Measurements from ENCODE around the gene PSME2. TPM values are rescaled to one million over a fixed set of nuclear protein-coding genes. Genes with fewer than 3 reads are reported as not detected.

PSME2 gene
- total and polyA plus RNA-seq, 2 experiments from 2014 or later: 54.0 to 259 TPM

DNA sequence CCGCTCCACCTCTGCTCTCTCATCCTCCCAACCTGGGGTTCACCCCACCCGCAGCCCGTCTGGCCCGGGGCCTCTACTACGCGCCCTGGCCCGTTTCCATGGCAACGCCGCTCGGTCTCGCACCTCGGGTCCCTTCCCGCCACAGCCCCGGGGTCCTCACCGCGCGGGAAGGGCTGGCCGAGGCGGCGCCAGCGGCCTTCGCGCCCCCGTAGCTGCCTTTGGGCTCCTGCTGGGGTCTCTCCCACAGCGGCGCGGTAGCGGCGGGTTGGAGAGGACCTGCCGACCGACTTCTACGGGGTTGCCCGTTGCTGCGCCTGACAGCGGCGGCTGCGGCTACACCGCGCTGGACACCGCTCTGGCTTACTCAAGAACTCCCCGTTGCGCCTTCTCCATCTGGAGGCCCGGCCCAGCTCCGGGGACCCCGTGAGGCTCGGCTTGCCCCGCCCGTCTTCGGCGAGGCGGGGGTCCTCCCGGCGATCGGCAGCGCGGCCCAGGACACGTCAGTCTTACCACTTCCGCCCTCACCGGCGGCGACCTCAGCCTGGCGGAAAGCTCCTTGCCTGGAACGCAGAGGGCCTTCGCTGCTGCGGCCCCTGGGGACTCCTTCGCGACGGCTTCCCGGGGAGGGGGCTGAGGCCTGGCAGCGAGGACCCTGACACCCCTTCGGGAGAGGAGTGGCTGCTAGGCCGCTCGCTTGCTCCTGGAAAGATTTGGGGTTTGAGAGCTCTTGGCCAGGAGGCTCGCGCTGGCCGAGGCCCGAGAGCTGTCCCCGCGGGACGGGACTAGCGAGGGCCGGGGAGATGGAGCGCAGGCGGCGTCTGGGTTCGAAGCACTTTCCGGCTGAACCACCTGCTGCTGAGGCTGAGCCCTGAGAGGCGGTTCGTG lies 49.0 kb upstream of the PSME2 start, which contains the start of gene TM9SF1:
Gene TM9SF1 (minus strand): TSS at position 256 of the 885 bp plus-strand sequence. CDS start 422 bp downstream, outside the sequence.
- peak within 1 kb of the TSS; percentile 81 for H3K27ac Mint-ChIP-seq
- Histone ChIP-seq H3K9me2 (ENCODE audit: insufficient read depth) (no peaks in the 10 kb centered on the region), H3K4me2 (peak within 1 kb of the TSS; percentile 90), H3K36me3 (ENCODE audit: insufficient read depth) (no peaks in the 10 kb centered on the region), H3F3A (replicated peaks; ENCODE audit: low read depth) (peaks cover 18% of the 10 kb centered on the region), H3K4me1 (ENCODE audit: insufficient read depth) (peaks cover 6% of the 10 kb centered on the region; the same call in 1 of the 2 replicates), H3K27me3 (ENCODE audit: insufficient read depth) (no peaks in the 10 kb centered on the region), H3K79me2 (replicated peaks; ENCODE audit: insufficient read depth) (0 out of 2 replicates have a peak, but pooled peaks cover 6% of the 10 kb centered on the region), H4K20me1 (replicated peaks; ENCODE audit: insufficient read depth) (no peaks in the 10 kb centered on the region; the same call in 1 of the 2 replicates), H2AFZ (peak within 1 kb of the TSS; percentile 90), H3K4me3 (peak within 1 kb of the TSS; percentile 95), H3K27ac (ENCODE audit: low read depth) (peak within 1 kb of the TSS; percentile 97)
- ATAC-seq (peak; percentile 90), DNase-seq (ENCODE audit: low spot score) (peak; percentile 88)
- TF ChIP-seq ZNF331 (CRISPR knock-in tag; IDR thresholded peaks at IDR 0.05; ENCODE audit: low read depth): no peak
- TF ChIP-seq CREB1 (CRISPR knock-in tag; IDR thresholded peaks at IDR 0.05; ENCODE audit: low read depth): peak; percentile 90
- TF ChIP-seq ETS1 (IDR thresholded peaks at IDR 0.05): peak; percentile 82
- TF ChIP-seq POLR2AphosphoS5 (IDR thresholded peaks at IDR 0.05; ENCODE audit: low read depth): peak; percentile 75
- TF ChIP-seq, protein P1, sequence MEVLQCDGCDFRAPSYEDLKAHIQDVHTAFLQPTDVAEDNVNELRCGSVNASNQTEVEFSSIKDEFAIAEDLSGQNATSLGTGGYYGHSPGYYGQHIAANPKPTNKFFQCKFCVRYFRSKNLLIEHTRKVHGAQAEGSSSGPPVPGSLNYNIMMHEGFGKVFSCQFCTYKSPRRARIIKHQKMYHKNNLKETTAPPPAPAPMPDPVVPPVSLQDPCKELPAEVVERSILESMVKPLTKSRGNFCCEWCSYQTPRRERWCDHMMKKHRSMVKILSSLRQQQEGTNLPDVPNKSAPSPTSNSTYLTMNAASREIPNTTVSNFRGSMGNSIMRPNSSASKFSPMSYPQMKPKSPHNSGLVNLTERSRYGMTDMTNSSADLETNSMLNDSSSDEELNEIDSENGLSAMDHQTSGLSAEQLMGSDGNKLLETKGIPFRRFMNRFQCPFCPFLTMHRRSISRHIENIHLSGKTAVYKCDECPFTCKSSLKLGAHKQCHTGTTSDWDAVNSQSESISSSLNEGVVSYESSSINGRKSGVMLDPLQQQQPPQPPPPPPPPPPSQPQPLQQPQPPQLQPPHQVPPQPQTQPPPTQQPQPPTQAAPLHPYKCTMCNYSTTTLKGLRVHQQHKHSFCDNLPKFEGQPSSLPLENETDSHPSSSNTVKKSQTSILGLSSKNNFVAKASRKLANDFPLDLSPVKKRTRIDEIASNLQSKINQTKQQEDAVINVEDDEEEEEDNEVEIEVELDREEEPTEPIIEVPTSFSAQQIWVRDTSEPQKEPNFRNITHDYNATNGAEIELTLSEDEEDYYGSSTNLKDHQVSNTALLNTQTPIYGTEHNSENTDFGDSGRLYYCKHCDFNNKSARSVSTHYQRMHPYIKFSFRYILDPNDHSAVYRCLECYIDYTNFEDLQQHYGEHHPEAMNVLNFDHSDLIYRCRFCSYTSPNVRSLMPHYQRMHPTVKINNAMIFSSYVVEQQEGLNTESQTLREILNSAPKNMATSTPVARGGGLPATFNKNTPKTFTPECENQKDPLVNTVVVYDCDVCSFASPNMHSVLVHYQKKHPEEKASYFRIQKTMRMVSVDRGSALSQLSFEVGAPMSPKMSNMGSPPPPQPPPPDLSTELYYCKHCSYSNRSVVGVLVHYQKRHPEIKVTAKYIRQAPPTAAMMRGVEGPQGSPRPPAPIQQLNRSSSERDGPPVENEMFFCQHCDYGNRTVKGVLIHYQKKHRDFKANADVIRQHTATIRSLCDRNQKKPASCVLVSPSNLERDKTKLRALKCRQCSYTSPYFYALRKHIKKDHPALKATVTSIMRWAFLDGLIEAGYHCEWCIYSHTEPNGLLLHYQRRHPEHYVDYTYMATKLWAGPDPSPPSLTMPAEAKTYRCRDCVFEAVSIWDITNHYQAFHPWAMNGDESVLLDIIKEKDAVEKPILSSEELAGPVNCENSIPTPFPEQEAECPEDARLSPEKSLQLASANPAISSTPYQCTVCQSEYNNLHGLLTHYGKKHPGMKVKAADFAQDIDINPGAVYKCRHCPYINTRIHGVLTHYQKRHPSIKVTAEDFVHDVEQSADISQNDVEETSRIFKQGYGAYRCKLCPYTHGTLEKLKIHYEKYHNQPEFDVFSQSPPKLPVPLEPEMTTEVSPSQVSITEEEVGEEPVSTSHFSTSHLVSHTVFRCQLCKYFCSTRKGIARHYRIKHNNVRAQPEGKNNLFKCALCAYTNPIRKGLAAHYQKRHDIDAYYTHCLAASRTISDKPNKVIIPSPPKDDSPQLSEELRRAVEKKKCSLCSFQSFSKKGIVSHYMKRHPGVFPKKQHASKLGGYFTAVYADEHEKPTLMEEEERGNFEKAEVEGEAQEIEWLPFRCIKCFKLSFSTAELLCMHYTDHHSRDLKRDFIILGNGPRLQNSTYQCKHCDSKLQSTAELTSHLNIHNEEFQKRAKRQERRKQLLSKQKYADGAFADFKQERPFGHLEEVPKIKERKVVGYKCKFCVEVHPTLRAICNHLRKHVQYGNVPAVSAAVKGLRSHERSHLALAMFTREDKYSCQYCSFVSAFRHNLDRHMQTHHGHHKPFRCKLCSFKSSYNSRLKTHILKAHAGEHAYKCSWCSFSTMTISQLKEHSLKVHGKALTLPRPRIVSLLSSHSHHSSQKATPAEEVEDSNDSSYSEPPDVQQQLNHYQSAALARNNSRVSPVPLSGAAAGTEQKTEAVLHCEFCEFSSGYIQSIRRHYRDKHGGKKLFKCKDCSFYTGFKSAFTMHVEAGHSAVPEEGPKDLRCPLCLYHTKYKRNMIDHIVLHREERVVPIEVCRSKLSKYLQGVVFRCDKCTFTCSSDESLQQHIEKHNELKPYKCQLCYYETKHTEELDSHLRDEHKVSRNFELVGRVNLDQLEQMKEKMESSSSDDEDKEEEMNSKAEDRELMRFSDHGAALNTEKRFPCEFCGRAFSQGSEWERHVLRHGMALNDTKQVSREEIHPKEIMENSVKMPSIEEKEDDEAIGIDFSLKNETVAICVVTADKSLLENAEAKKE (CRISPR knock-in tag; IDR thresholded peaks at IDR 0.05): no peak
- peaks cover 14% of the 10 kb centered on the region for H3K27me3 Mint-ChIP-seq (ENCODE audit: insufficient read depth, low read depth, poor library complexity)
- peaks cover 12% of the 10 kb centered on the region for H3K9me3 Mint-ChIP-seq
- peaks cover 52% of the 10 kb centered on the region for H3K36me3 Mint-ChIP-seq (ENCODE audit: low read depth)
- H3K4me1 Mint-ChIP-seq: peaks cover 24% of the 10 kb centered on the region
- peak within 1 kb of the TSS; percentile 91 for H3K4me3 Mint-ChIP-seq
